Keratinocyte (primary cell): Measurements from ENCODE around the gene PLXDC1. TPM values are rescaled to one million over a fixed set of nuclear protein-coding genes. Genes with fewer than 3 reads are reported as not detected.

Experiments used
- DNase-seq: peaks from one replicate; pipeline ENCODE4 v3.0.0-alpha.2; 2011; ENCODE audit warnings: low read depth, missing footprints, low spot score
- FAIRE-seq: peaks from 2 replicates; lab custom pipeline; 2011; peaks lifted over from hg19 to GRCh38; lab: Jason Lieb, UNC
- H2AFZ ChIP-seq: 2 replicates; pipeline ENCODE4 v1.6.0; 2012; ENCODE audit warnings: low read length, control low read depth, inconsistent platforms; ENCODE audit not compliant: control insufficient read depth
- H3K27ac ChIP-seq: 2 replicates; pipeline ENCODE4 v1.5.1; 2011; ENCODE audit warnings: low read length; ENCODE audit not compliant: control insufficient read depth, insufficient read depth
- H3K27me3 ChIP-seq: 3 replicates; pipeline ENCODE4 v1.6.0; 2011; ENCODE audit warnings: low read length; ENCODE audit not compliant: control insufficient read depth, insufficient read depth; ENCODE audit errors: extremely low read depth
- H3K36me3 ChIP-seq, 2 experiments: 2 replicates in 1 of 2; 3 replicates in 1 of 2; pipeline ENCODE4 v1.5.1; 2011; ENCODE audit warnings: low read length in 2 of 2, mild to moderate bottlenecking in 1 of 2; ENCODE audit not compliant: control insufficient read depth in 2 of 2, insufficient read depth in 2 of 2; ENCODE audit errors: extremely low read depth in 1 of 2
- H3K4me1 ChIP-seq: 3 replicates; pipeline ENCODE4 v1.5.1; 2011; ENCODE audit warnings: low read length; ENCODE audit not compliant: control insufficient read depth, insufficient read depth; ENCODE audit errors: extremely low read depth
- H3K4me2 ChIP-seq: 3 replicates; pipeline ENCODE4 v1.6.0; 2011; ENCODE audit warnings: low read depth, low read length; ENCODE audit not compliant: control insufficient read depth, insufficient read depth; ENCODE audit errors: extremely low read depth
- H3K4me3 ChIP-seq, 3 experiments: fragments of 200-600 bp in 1 of 3; sonication (generic) in 1 of 3; 2 replicates in 2 of 3; 3 replicates in 1 of 3; pipeline ENCODE4 v1.5.1; 2011 to 2016; ENCODE audit warnings: low read length in 3 of 3, mild to moderate bottlenecking in 3 of 3, control low read depth in 2 of 3, inconsistent platforms in 1 of 3, low read depth in 1 of 3, mixed read lengths in 1 of 3, mixed run types in 1 of 3, moderate library complexity in 1 of 3; ENCODE audit not compliant: control insufficient read depth in 2 of 3, insufficient read depth in 2 of 3; ENCODE audit errors: extremely low read depth in 1 of 3
- H3K79me2 ChIP-seq: 2 replicates; pipeline ENCODE4 v1.6.0; 2012; ENCODE audit warnings: low read length; ENCODE audit not compliant: control insufficient read depth, insufficient read depth
- H3K9ac ChIP-seq: 3 replicates; pipeline ENCODE4 v1.6.0; 2011; ENCODE audit warnings: low read length; ENCODE audit not compliant: control insufficient read depth, insufficient read depth; ENCODE audit errors: extremely low read depth
- H3K9me1 ChIP-seq: 3 replicates; pipeline ENCODE4 v1.6.0; 2011; ENCODE audit warnings: low read length; ENCODE audit not compliant: control insufficient read depth, insufficient read depth; ENCODE audit errors: extremely low read depth
- H3K9me3 ChIP-seq: 2 replicates; pipeline ENCODE4 v1.5.1; 2012; ENCODE audit warnings: low read depth, low read length; ENCODE audit not compliant: control insufficient read depth
- H4K20me1 ChIP-seq: 3 replicates; pipeline ENCODE4 v1.6.0; 2011; ENCODE audit warnings: low read length; ENCODE audit not compliant: control insufficient read depth, insufficient read depth; ENCODE audit errors: extremely low read depth
- CTCF ChIP-seq, 3 experiments: IDR thresholded peaks in 1 of 3; conservative IDR thresholded peaks in 1 of 3; optimal IDR thresholded peaks in 1 of 3; 2 replicates in 2 of 3; 3 replicates in 1 of 3; pipeline versions ENCODE3 to v1.5.1; 2011; ENCODE audit warnings: low read length in 3 of 3, mild to moderate bottlenecking in 3 of 3, moderate library complexity in 2 of 3, control low read depth in 1 of 3, inconsistent platforms in 1 of 3; ENCODE audit not compliant: insufficient read depth in 2 of 3; ENCODE audit errors: extremely low read depth in 1 of 3
- EZH2 ChIP-seq: IDR thresholded peaks from one replicate; pipeline ENCODE4 v1.6.1; 2012; ENCODE audit warnings: inconsistent platforms, mild to moderate bottlenecking, low read length, moderate library complexity
- dilution Hi-C: fragments of 300-500 bp; cut with MboI; formaldehyde crosslinking; loops from one replicate; pipeline ENCODE4 v1.7.0; 2020; ENCODE audit warnings: low sequenced_read_pairs; ENCODE audit not compliant: extremely low pct_ligation_motif_present
- polyA plus RNA-seq, 5 experiments: library from polyadenylated mRNA; depleted of rRNA in 3 of 5; stranded (reverse) in 3 of 5; stranded (forward) in 1 of 5; unstranded in 1 of 5; fragments of >200 nt; gene quantifications; 1 replicate in 1 of 5; 2 replicates in 3 of 5; 3 replicates in 1 of 5; pipeline versions ENCODE4 v1.2.1 to v1.2.3, GENCODE V29; 2011 to 2012; ENCODE audit warnings: missing spikeins in 2 of 5, low read depth in 1 of 5, low replicate concordance in 1 of 5

The PLXDC1 gene
- polyA plus RNA-seq, 1 donor (not counting 4 experiments of a cell fraction or from before 2014, with no cell fraction given), result 0.35 TPM

DNA sequence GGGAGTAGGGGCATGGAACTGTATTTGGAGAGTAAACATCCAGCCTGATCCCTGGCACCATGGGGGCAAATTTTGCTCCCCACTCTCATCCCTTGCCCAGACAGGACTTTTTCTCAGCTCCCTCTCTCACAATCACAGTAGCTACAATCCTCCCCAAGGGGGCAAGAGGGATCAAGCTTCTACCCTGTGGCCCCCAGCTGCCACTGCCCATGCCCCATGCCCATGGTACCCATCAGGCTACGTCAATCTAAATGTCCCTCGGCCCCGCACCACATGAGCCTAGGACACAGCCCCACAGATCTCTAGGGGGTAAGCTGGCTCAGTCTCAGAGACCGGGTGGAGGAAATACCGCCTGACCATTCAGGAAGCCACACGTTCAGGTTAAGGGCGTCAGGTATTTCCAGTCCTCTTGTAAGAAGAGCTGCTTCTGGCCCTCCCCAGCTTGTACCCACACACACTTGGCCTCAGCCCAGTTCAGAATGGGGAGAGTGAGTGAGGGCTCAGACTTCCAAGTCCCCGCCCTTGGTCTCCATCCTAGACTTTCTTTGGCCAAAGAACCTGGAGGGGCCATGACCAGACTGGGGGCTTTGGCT is 44.2 kb upstream of the PLXDC1 start:
- Histone ChIP-seq H3K4me1 (peaks cover 15% of the 10 kb centered on the region), H3K4me3 (peak overlapping the region; percentile 53 to 75 (median 58)), H3K27ac (no peak overlapping the region), H3K9me3 (no peaks in the 10 kb centered on the region), H3K27me3 (no peaks in the 10 kb centered on the region), H3K79me2 (peaks cover 28% of the 10 kb centered on the region), H2AFZ (no peak overlapping the region), H3K4me2 (peak overlapping the region; percentile 80), H3K36me3 (peaks cover 4 to 18% of the 10 kb centered on the region in 2 experiments), H4K20me1 (no peaks in the 10 kb centered on the region), H3K9me1 (no peaks in the 10 kb centered on the region), H3K9ac (no peak overlapping the region)
- dilution Hi-C loops, result no loop called here
- FAIRE-seq (no peak), DNase-seq (no peak)
- TF ChIP-seq CTCF (optimal IDR thresholded peaks at IDR 0.05 in 1 of 3, IDR thresholded peaks at IDR 0.05 in 1 of 3, conservative IDR thresholded peaks at IDR 0.05 in 1 of 3; ENCODE audit: extremely low read depth in 1 of 3, insufficient read depth in 2 of 3, low read length in 3 of 3), result no peak
- TF ChIP-seq EZH2, result no peak

GRCh38 chr17:39194985-39195524 is 43.6 kb upstream of the PLXDC1 start:
- Histone ChIP-seq H2AFZ (no peak overlapping the region), H3K9me3 (no peaks in the 10 kb centered on the region), H3K4me3 (no peak overlapping the region), H3K4me1 (peaks cover 15% of the 10 kb centered on the region), H3K9me1 (no peaks in the 10 kb centered on the region), H3K4me2 (no peak overlapping the region), H3K27me3 (no peaks in the 10 kb centered on the region), H3K36me3 (peaks cover 4 to 18% of the 10 kb centered on the region in 2 experiments), H3K9ac (no peak overlapping the region), H3K79me2 (peaks cover 22% of the 10 kb centered on the region), H3K27ac (no peak overlapping the region), H4K20me1 (no peaks in the 10 kb centered on the region)
- DNase-seq, result no peak
- no peak for TF ChIP-seq CTCF (optimal IDR thresholded peaks at IDR 0.05 in 1 of 3, IDR thresholded peaks at IDR 0.05 in 1 of 3, conservative IDR thresholded peaks at IDR 0.05 in 1 of 3; ENCODE audit: extremely low read depth in 1 of 3, insufficient read depth in 2 of 3, low read length in 3 of 3)
- TF ChIP-seq EZH2, result no peak
- FAIRE-seq, result no peak
- dilution Hi-C loops, result no loop called here
